Stomach (tissue), 4 donors: ENCODE data around the gene EFL1.

ENCODE experiments used
- CTCF ChIP-seq, 7 experiments: fragments of 450-650 bp in 4 of 7; fragments of 200-600 bp in 3 of 7; sonication (generic) in 3 of 7; IDR thresholded peaks; one replicate each; pipeline ENCODE4 v1.5.1; 2016 to 2019; ENCODE audit warnings: antibody characterized with exemption in 7 of 7, control low read depth in 2 of 7, mild to moderate bottlenecking in 1 of 7
- POLR2A ChIP-seq, 4 donors: fragments of 450-650 bp; IDR thresholded peaks; one replicate each; pipeline ENCODE4 v1.6.1; 2016; ENCODE audit warnings: antibody characterized with exemption in 4 of 4, control low read depth in 2 of 4, mild to moderate bottlenecking in 1 of 4, moderate library complexity in 1 of 4

GRCh38 chr15:82146576-82146975 lies 116.0 kb downstream of the EFL1 start:
- TF ChIP-seq CTCF (IDR thresholded peaks at IDR 0.05): no peak
- TF ChIP-seq POLR2A (IDR thresholded peaks at IDR 0.05): no peak
